Colonic mucosa (tissue), 4 donors: ENCODE results near the gene POLR2L. TPM values are rescaled to one million over a fixed set of nuclear protein-coding genes. Genes with fewer than 3 reads are reported as not detected.

ENCODE experiments used
- DNase-seq: peaks from one replicate; pipeline ENCODE4 v3.0.0-alpha.2; 2020
- H3K27ac ChIP-seq: fragments of 200-600 bp; one replicate; pipeline ENCODE4 v1.8.0; 2021
- H3K27me3 ChIP-seq: fragments of 200-600 bp; one replicate; pipeline ENCODE4 v1.8.0; 2021
- H3K36me3 ChIP-seq: fragments of 200-600 bp; one replicate; pipeline ENCODE4 v1.8.0; 2021
- H3K4me1 ChIP-seq: fragments of 200-600 bp; one replicate; pipeline ENCODE4 v1.8.0; 2021; ENCODE audit warnings: mild to moderate bottlenecking
- H3K4me3 ChIP-seq: fragments of 200-600 bp; one replicate; pipeline ENCODE4 v1.8.0; 2021
- H3K9ac ChIP-seq, 2 donors: one replicate each; pipeline ENCODE4 v1.7.0; 2013; ENCODE audit warnings: control low read depth in 2 of 2, low read depth in 2 of 2, low read length in 2 of 2
- H3K9me3 ChIP-seq: fragments of 200-600 bp; one replicate; pipeline ENCODE4 v1.8.0; 2021
- CTCF ChIP-seq: fragments of 200-600 bp; IDR thresholded peaks from one replicate; pipeline ENCODE4 v1.8.0; 2022; ENCODE audit warnings: antibody characterized with exemption, mild to moderate bottlenecking
- intact Hi-C: fragments of 100-400 bp; cut with DNase I; formaldehyde crosslinking; loops from one replicate; pipeline ENCODE4 v1.14.1; 2022
- total RNA-seq, 2 donors: library from RNA; stranded (reverse); fragmentation: NEBNext Ultra II Directional in 1 of 2; extraction: Animal tissue kit (Norgen Biotek cat#: 25700) in 1 of 2; gene quantifications; one replicate each; pipeline ENCODE4 v1.2.1, GENCODE V29; 2021
- donor health status: healthy.
- donor health status: DM: no; HTN: no; CAD: no.
- donor health status: DM: no; HTN: no; CAD: no.

POLR2L gene
- 100 to 1,000 TPM in 1 of 2 donors, 10 to 100 TPM in 1; 77.4 to 181 TPM for total RNA-seq

- Histone ChIP-seq H3K36me3 (peaks cover 12% of the 10 kb centered on the region), H3K4me1 (peaks cover 27% of the 10 kb centered on the region), H3K27me3 (no peaks in the 10 kb centered on the region), H3K27ac (peak within 1 kb of the TSS; percentile 81), H3K9ac (peak within 1 kb of the TSS; percentile 76 to 91), H3K4me3 (peak within 1 kb of the TSS; percentile 99), H3K9me3 (no peaks in the 10 kb centered on the region)
- peak; percentile 91 for DNase-seq
- no peak for TF ChIP-seq CTCF
- intact Hi-C loops, result no loop called here
These were observed at the start of gene POLR2L, which contains the start of gene TSPAN4 for GRCh38 chr11:842370-843002. POLR2L (minus strand) TSS chr11:842529; CDS start chr11:842508, 21 bp downstream. TSPAN4 (plus strand) TSS chr11:842852; CDS start chr11:850305, 7,453 bp downstream.

- intact Hi-C loops, result no loop called here
- Histone ChIP-seq H3K4me3 (no peak overlapping the region), H3K36me3 (no peaks in the 10 kb centered on the region), H3K9ac (no peak overlapping the region), H3K4me1 (no peaks in the 10 kb centered on the region), H3K9me3 (no peaks in the 10 kb centered on the region), H3K27me3 (no peaks in the 10 kb centered on the region), H3K27ac (no peak overlapping the region)
- no peak for TF ChIP-seq CTCF
- DNase-seq, result no peak
These were observed 48.6 kb upstream of the POLR2L start for GRCh38 chr11:890794-891540.

GRCh38 chr11:889687-890475 lies 47.6 kb upstream of the POLR2L start:
- no peaks in the 10 kb centered on the region for H3K4me1 ChIP-seq
- DNase-seq, result no peak
- H3K9me3 ChIP-seq, result no peaks in the 10 kb centered on the region
- TF ChIP-seq CTCF, result no peak
- H3K36me3 ChIP-seq, result no peaks in the 10 kb centered on the region
- no peak overlapping the region for H3K4me3 ChIP-seq
- no peak overlapping the region for H3K9ac ChIP-seq
- intact Hi-C loops, result no loop called here
- no peaks in the 10 kb centered on the region for H3K27me3 ChIP-seq
- no peak overlapping the region for H3K27ac ChIP-seq

GRCh38 chr11:889257-889656 lies 46.9 kb upstream of the POLR2L start:
- no peak for TF ChIP-seq CTCF
- no peak overlapping the region for H3K27ac ChIP-seq
- H3K9ac ChIP-seq, result no peak overlapping the region
- no peaks in the 10 kb centered on the region for H3K4me1 ChIP-seq
- intact Hi-C loops, result no loop called here
- H3K4me3 ChIP-seq, result no peak overlapping the region
- no peaks in the 10 kb centered on the region for H3K9me3 ChIP-seq
- no peaks in the 10 kb centered on the region for H3K27me3 ChIP-seq
- no peak for DNase-seq
- no peaks in the 10 kb centered on the region for H3K36me3 ChIP-seq

- no peaks in the 10 kb centered on the region for H3K27me3 ChIP-seq
- no peaks in the 10 kb centered on the region for H3K9me3 ChIP-seq
- H3K36me3 ChIP-seq, result no peaks in the 10 kb centered on the region
- TF ChIP-seq CTCF, result no peak
- no peak overlapping the region for H3K4me3 ChIP-seq
- DNase-seq, result no peak
- intact Hi-C loops, result no loop called here
- H3K9ac ChIP-seq, result no peak overlapping the region
- H3K4me1 ChIP-seq, result no peaks in the 10 kb centered on the region
- no peak overlapping the region for H3K27ac ChIP-seq
These were observed 46.2 kb upstream of the POLR2L start for GRCh38 chr11:888310-889212.
